GM12873 (cell line): ENCODE measurements around the gene SPRY2.

Experiments used
- CTCF ChIP-seq: IDR thresholded peaks from 2 replicates; pipeline ENCODE4 v1.5.1; 2012; ENCODE audit warnings: low read depth, mild to moderate bottlenecking, moderate library complexity, low read length, control low read depth; ENCODE audit not compliant: insufficient read depth; ENCODE audit errors: missing control alignments

Gene SPRY2

GRCh38 chr13:80329250-80329649 lies 11.7 kb downstream of the SPRY2 start:
- no peak for TF ChIP-seq CTCF

DNA sequence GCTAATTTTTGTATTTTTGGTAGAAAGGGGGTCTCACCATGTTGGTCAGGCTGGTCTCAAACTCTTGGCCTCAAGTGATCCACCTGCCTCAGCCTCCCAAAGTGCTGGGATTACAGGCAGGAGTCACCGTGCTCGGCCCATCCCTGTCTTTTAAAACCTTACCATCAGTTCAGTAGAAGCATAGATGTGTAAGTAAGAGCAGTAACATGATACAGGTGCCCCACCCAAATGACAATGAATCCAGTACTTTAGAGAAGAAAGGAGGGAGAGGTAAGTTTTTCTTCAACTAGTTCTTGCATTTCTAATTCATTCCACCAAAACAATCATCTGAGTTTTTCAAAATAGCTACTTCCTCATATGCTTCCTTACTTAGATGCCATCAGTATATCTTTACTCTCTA lies 21.9 kb downstream of the SPRY2 start:
- no peak for TF ChIP-seq CTCF

- no peak for TF ChIP-seq CTCF
Observed at GRCh38 chr13:80314711-80315653, 25.9 kb downstream of the SPRY2 start.

DNA sequence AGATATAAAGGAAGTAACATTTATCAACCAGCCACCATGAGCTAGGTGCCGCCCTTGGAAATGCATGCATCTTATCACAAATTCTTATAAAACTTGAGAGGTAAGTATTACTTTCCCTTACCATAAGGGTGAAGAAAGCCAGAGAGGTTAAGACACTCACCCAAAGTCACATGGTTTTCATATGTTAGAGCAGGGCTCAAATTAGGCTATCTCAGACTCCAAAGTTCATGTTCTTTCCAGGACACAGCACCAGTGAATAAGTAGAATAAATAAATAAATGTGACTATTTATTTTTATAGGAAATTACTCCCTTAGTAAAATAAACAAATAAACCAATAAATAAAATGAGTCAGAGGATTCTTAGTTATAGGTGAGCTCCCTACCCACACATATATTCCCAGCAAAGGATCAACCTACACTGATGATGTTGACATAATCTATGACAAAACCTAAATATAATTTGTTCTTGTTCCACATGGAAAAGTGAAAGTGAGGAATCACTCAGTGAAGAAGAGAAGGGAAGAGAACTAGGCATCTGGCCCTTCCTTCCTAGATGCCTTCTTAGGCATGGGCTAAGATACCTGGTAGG lies 27.2 kb downstream of the SPRY2 start:
- no peak for TF ChIP-seq CTCF

GRCh38 chr13:80312967-80313366 lies 28.0 kb downstream of the SPRY2 start:
- TF ChIP-seq CTCF, result no peak

GRCh38 chr13:80312012-80312704 lies 28.8 kb downstream of the SPRY2 start:
- TF ChIP-seq CTCF, result no peak

DNA sequence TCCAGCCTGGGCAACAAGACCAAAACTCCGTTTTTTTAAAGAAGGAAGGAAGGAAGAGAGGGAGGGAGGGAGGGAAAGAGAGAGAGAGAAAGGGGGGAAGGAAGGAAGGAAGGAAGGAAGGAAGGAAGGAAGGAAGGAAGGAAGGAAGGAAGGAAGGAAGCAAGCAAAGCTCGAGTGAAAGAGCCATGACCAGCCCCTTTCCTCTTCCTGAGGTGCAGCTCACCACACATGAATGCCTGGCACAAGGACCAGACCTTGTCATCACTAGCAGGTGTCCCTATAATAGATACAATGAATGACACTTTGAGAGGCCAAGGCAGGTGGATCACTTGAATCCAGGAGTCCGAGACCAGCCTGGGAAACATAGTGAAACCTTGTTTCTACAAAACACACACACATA lies 31.0 kb downstream of the SPRY2 start:
- no peak for TF ChIP-seq CTCF
